HEK293T (cell line): ENCODE measurements around the gene HTR3B.
"Not testable (repeated sequence)": the region's sequence is repeated elsewhere in the genome, so short reads cannot be mapped to it uniquely, and the experiment has no call there.

Experiments
- ARNT ChIP-seq: fragments of 450-650 bp; IDR thresholded peaks from 2 replicates; pipeline ENCODE4 v1.6.1; 2017; ENCODE audit warnings: mild to moderate bottlenecking
- BHLHE40 ChIP-seq: fragments of 450-650 bp; IDR thresholded peaks from 2 replicates; pipeline ENCODE4 v1.6.1; 2016; ENCODE audit warnings: mild to moderate bottlenecking, moderate library complexity, borderline replicate concordance
- FOXM1 ChIP-seq: fragments of 450-650 bp; IDR thresholded peaks from 2 replicates; pipeline ENCODE4 v1.6.1; 2017; ENCODE audit warnings: mild to moderate bottlenecking, borderline replicate concordance
- SP1 ChIP-seq: fragments of 450-650 bp; IDR thresholded peaks from 2 replicates; pipeline ENCODE4 v1.6.1; 2017
- SUZ12 ChIP-seq: fragments of 450-650 bp; IDR thresholded peaks from 2 replicates; pipeline ENCODE4 v1.6.1; 2016; ENCODE audit warnings: mild to moderate bottlenecking

DNA sequence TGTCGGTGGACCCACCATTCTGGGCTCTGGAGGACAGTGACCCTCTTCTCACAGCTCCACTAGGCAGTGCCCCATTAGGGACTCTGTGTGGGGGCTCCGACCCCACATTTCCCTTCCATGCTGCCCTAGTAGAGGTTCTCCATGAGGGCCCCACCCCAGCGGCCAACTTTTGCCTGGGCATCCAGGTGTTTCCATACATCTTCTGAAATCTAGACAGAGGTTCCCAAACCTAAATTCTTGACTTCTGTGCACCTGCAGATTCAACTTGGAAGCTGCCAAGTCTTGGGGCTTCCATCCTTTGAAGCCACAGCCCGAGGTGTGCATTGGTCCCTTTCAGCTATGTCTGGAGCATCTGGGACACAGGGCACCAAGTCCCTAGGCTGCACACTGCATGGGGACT lies 25.1 kb upstream of the HTR3B start:
- TF ChIP-seq BHLHE40, SP1, SUZ12, ARNT, FOXM1: not testable (repeated sequence)
